Endothelial cell of umbilical vein (primary cell): ENCODE data around the gene USP33. TPM values are rescaled to one million over a fixed set of nuclear protein-coding genes. Genes with fewer than 3 reads are reported as not detected.
A peak's percentile ranks its signal among the peaks of the same experiment; 100 is the strongest.

Experiments
- BruUV-seq: library from RNA; stranded (reverse); fragments of 400-500 nt; replicated peaks from 2 replicates; lab custom pipeline; 2021; lab: Mats Ljungman, UMichigan
- CTCF ChIA-PET: fragments of 300-600, 350-600 bp; sonication (Branson Sonifier 250); formaldehyde crosslinking; loops from one replicate; lab custom pipeline; 2021; ENCODE audit warnings: antibody characterized with exemption, inconsistent platforms; lab: Charles Lee
- POLR2A ChIA-PET: fragments of 300-600, 350-600 bp; sonication (Branson Sonifier 250); formaldehyde crosslinking; loops from one replicate; lab custom pipeline; 2021; ENCODE audit warnings: antibody characterized with exemption, inconsistent platforms; lab: Charles Lee
- DNase-seq: peaks from one replicate; pipeline ENCODE4 v3.0.0-alpha.2; 2011; ENCODE audit warnings: low read depth, low spot score
- FAIRE-seq: peaks from 2 replicates; lab custom pipeline; 2011; peaks lifted over from hg19 to GRCh38; lab: Jason Lieb, UNC
- H2AFZ ChIP-seq: 2 replicates; pipeline ENCODE4 v1.6.0; 2012; ENCODE audit warnings: low read depth, low read length, control low read depth, inconsistent platforms
- H3K27ac ChIP-seq: 2 replicates; pipeline ENCODE4 v1.5.1; 2011; ENCODE audit warnings: low read depth, mild to moderate bottlenecking, control low read depth, low read length, moderate library complexity; ENCODE audit not compliant: insufficient read depth
- H3K27me3 ChIP-seq, 2 experiments: 2 replicates each; pipeline versions ENCODE4 v1.6.0 to v1.6.1; 2011; ENCODE audit warnings: low read length in 2 of 2, mixed read lengths in 1 of 2; ENCODE audit not compliant: control insufficient read depth in 2 of 2, insufficient read depth in 2 of 2
- H3K36me3 ChIP-seq, 2 experiments: 2 replicates in 1 of 2; 3 replicates in 1 of 2; pipeline ENCODE4 v1.5.1; 2011; ENCODE audit warnings: low read length in 2 of 2, mild to moderate bottlenecking in 1 of 2, moderate library complexity in 1 of 2; ENCODE audit not compliant: control insufficient read depth in 2 of 2, insufficient read depth in 2 of 2; ENCODE audit errors: extremely low read depth in 1 of 2
- H3K4me1 ChIP-seq: 3 replicates; pipeline ENCODE4 v1.5.1; 2011; ENCODE audit warnings: mild to moderate bottlenecking, low read length; ENCODE audit not compliant: control insufficient read depth, insufficient read depth; ENCODE audit errors: extremely low read depth
- H3K4me2 ChIP-seq: 2 replicates; pipeline ENCODE4 v1.6.1; 2011; ENCODE audit warnings: low read length, control low read depth, mixed read lengths; ENCODE audit not compliant: insufficient read depth
- H3K4me3 ChIP-seq, 3 experiments: fragments of 200-600 bp in 1 of 3; sonication (generic), shearing (Covaris generic) in 1 of 3; replicated peaks in 1 of 3; 2 replicates each; pipeline ENCODE4 v1.5.1; 2011 to 2016; ENCODE audit warnings: control low read depth in 3 of 3, low read length in 3 of 3, mild to moderate bottlenecking in 2 of 3, inconsistent platforms in 1 of 3, low read depth in 1 of 3, moderate library complexity in 1 of 3; ENCODE audit not compliant: insufficient read depth in 1 of 3
- H3K79me2 ChIP-seq: 2 replicates; pipeline ENCODE4 v1.6.0; 2012; ENCODE audit warnings: low read length, inconsistent platforms; ENCODE audit not compliant: control insufficient read depth, insufficient read depth
- H3K9ac ChIP-seq: replicated peaks from 2 replicates; pipeline ENCODE3; 2011; ENCODE audit warnings: low read length, control low read depth; ENCODE audit not compliant: insufficient read depth; ENCODE audit errors: extremely low read depth
- H3K9me1 ChIP-seq: replicated peaks from 3 replicates; pipeline ENCODE4 v1.6.0; 2011; ENCODE audit warnings: mild to moderate bottlenecking, low read length; ENCODE audit not compliant: control insufficient read depth, insufficient read depth; ENCODE audit errors: extremely low read depth
- H3K9me3 ChIP-seq: replicated peaks from 2 replicates; pipeline ENCODE4 v1.5.1; 2012; ENCODE audit warnings: low read length, inconsistent platforms; ENCODE audit not compliant: control insufficient read depth, insufficient read depth
- H4K20me1 ChIP-seq: replicated peaks from 2 replicates; pipeline ENCODE3; 2011; ENCODE audit warnings: mild to moderate bottlenecking, low read length; ENCODE audit not compliant: control insufficient read depth, insufficient read depth; ENCODE audit errors: extremely low read depth
- CTCF ChIP-seq, 2 donors: IDR thresholded peaks; 1 replicate in 1 of 2; 2 replicates in 1 of 2; pipeline ENCODE4 v1.5.1; 2011; ENCODE audit warnings: low read length in 2 of 2, mild to moderate bottlenecking in 2 of 2, moderate library complexity in 2 of 2, control low read depth in 1 of 2, inconsistent platforms in 1 of 2, low read depth in 1 of 2; ENCODE audit not compliant: insufficient read depth in 1 of 2; ENCODE audit errors: extremely low read depth in 1 of 2
- EZH2 ChIP-seq: IDR thresholded peaks from 2 replicates; pipeline ENCODE4 v1.6.1; 2012; ENCODE audit warnings: borderline replicate concordance, low read depth, mild to moderate bottlenecking, moderate library complexity, low read length, inconsistent platforms; ENCODE audit not compliant: severe bottlenecking
- FOS ChIP-seq: IDR thresholded peaks from 2 replicates; pipeline ENCODE4 v1.6.1; 2011; ENCODE audit warnings: mild to moderate bottlenecking, low read length, moderate library complexity, borderline replicate concordance; ENCODE audit not compliant: insufficient read depth
- GATA2 ChIP-seq: IDR thresholded peaks from 2 replicates; pipeline ENCODE4 v1.7.0; 2011; ENCODE audit warnings: low read depth, mild to moderate bottlenecking, moderate library complexity, mixed read lengths, low read length; ENCODE audit not compliant: insufficient read length, insufficient read depth
- JUN ChIP-seq: IDR thresholded peaks from 2 replicates; pipeline ENCODE4 v1.6.1; 2011; ENCODE audit warnings: borderline replicate concordance, low read depth; ENCODE audit not compliant: insufficient read length, insufficient read depth
- MYC ChIP-seq: IDR thresholded peaks from one replicate; pipeline ENCODE4 v1.6.1; 2011; ENCODE audit warnings: mild to moderate bottlenecking, low read depth, low read length
- POLR2A ChIP-seq: IDR thresholded peaks from 2 replicates; pipeline ENCODE4 v1.6.1; 2012; ENCODE audit warnings: low read depth, mild to moderate bottlenecking, control low read depth, low read length
- POLR2AphosphoS5 ChIP-seq: IDR thresholded peaks from 2 replicates; pipeline ENCODE4 v1.6.1; 2012; ENCODE audit warnings: low read depth, mild to moderate bottlenecking, control low read depth, low read length, moderate library complexity; ENCODE audit not compliant: insufficient read depth
- dilution Hi-C: fragments of 300-500 bp; cut with MboI; formaldehyde crosslinking; loops from one replicate; pipeline ENCODE4 v1.15.0; 2019; ENCODE audit warnings: low sequenced_read_pairs; ENCODE audit not compliant: extremely low pct_ligation_motif_present
- intact Hi-C: fragments of 100-400 bp; cut with micrococcal nuclease; formaldehyde crosslinking; loops from one replicate; pipeline ENCODE4 v1.10.0; 2022
- polyA plus RNA-seq, 4 experiments: library from polyadenylated mRNA; depleted of rRNA in 3 of 4; stranded (reverse) in 3 of 4; unstranded in 1 of 4; fragments of >200 nt; gene quantifications; 2 replicates each; pipeline versions ENCODE4 v1.2.1 to v1.2.3, GENCODE V29; 2011 to 2012; ENCODE audit warnings: missing spikeins in 1 of 4
- total RNA-seq: library from RNA; stranded (reverse); gene quantifications from 2 replicates; pipeline ENCODE4 v1.2.3, GENCODE V29; 2021
- TF ChIP-seq, protein P1 (sequence below): IDR thresholded peaks from 2 replicates; pipeline ENCODE4 v1.6.1; 2011; ENCODE audit not compliant: insufficient read depth, insufficient read length

Gene USP33
- total and polyA plus RNA-seq, 2 donors (not counting 3 experiments of a cell fraction or from before 2014, with no cell fraction given): 22.5 to 46.4 TPM

GRCh38 chr1:77797991-77798390 lies 38.3 kb upstream of the USP33 start:
- no peak overlapping the region for H3K4me2 ChIP-seq
- peaks cover 3% of the 10 kb centered on the region for H3K79me2 ChIP-seq
- peaks cover 3% of the 10 kb centered on the region in 2 experiments for H3K36me3 ChIP-seq
- H3K27ac ChIP-seq: peak overlapping the region; percentile 49
- H3K4me1 ChIP-seq: peaks cover 22% of the 10 kb centered on the region
- intact Hi-C loops (no loop called here), dilution Hi-C loops (no loop called here)
- no TSS peak for BruUV-seq
- no peak overlapping the region for H3K4me3 ChIP-seq
- peak; percentile 57 for FAIRE-seq
- ChIA-PET POLR2A (interaction anchor here (1.3 kb wide), 1 partner anchor 181 kb away, joined by 4 read pairs; the partner anchor contains the start of gene FUBP1), CTCF (interaction anchor here (1.0 to 1.9 kb wide), 5 partner anchors 18 to 317 kb away, joined by 3 to 8 read pairs (median 8); partner anchors contain the start of gene MIGA1)
- TF ChIP-seq POLR2A: no peak
- TF ChIP-seq EZH2: no peak
- TF ChIP-seq, protein P1, sequence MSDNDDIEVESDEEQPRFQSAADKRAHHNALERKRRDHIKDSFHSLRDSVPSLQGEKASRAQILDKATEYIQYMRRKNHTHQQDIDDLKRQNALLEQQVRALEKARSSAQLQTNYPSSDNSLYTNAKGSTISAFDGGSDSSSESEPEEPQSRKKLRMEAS: no peak
- no peak for TF ChIP-seq MYC
- no peak for TF ChIP-seq GATA2
- no peak for TF ChIP-seq JUN
- no peak for TF ChIP-seq FOS
- no peak for TF ChIP-seq CTCF (IDR thresholded peaks at IDR 0.05; ENCODE audit: extremely low read depth in 1 of 2, insufficient read depth in 1 of 2, low read depth in 1 of 2, low read length in 2 of 2)
- no peak for TF ChIP-seq POLR2AphosphoS5
- peak; percentile 81 for DNase-seq
- no peaks in the 10 kb centered on the region for H4K20me1 ChIP-seq
- H2AFZ ChIP-seq: no peak overlapping the region
- H3K9me3 ChIP-seq: no peaks in the 10 kb centered on the region
- H3K9ac ChIP-seq: no peak overlapping the region
- no peaks in the 10 kb centered on the region for H3K27me3 ChIP-seq
- H3K9me1 ChIP-seq: no peaks in the 10 kb centered on the region
